Fibroblast of skin of right quadriceps (primary cell): ENCODE results near the gene CD320.
"Not testable (repeated sequence)": the region's sequence is repeated elsewhere in the genome, so short reads cannot be mapped to it uniquely, and the experiment has no call there.

Experiments used
- DNase-seq: peaks from one replicate; pipeline ENCODE4 v3.0.0-alpha.2; 2013

Gene CD320

DNA sequence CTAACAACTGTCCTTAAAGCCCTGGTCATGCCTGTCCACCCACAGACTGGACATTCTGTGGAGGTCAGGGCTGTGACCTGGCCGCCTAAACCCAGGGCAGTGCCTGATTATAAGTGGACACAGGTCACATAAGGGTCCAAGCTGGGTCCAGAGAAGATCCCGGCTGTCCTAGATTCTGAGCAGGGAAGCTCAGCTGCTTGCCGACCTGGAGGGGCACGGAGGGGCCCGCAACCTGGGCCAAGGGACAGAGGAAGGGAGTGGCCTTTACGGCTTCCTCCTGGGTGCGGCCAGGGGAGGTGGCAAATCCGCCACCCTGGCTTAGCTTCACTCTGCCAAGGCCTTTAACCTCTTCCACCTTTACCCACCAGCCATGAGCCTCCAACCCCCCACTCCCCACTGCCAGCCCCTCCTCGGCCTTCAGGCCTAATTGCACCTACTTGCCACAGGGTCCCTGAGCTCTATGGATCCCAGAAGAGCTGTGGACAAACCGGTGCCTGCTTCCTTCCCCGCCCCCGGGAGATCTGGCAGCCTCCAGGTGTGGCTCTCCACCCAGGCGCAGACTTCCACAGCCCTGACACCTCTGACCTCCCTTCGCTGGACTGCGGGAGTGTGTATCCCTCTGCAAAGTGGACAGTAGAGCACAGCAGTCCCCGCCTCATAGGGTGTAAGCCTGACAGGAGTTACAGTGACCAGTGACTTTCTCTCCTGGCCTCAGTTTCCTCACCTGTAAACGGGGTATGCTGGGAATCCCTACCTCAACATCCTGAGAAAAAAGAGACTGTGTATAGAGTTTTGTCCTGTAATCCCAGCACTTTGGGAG lies 1.7 kb downstream of the CD320 start:
- no peak for DNase-seq

DNA sequence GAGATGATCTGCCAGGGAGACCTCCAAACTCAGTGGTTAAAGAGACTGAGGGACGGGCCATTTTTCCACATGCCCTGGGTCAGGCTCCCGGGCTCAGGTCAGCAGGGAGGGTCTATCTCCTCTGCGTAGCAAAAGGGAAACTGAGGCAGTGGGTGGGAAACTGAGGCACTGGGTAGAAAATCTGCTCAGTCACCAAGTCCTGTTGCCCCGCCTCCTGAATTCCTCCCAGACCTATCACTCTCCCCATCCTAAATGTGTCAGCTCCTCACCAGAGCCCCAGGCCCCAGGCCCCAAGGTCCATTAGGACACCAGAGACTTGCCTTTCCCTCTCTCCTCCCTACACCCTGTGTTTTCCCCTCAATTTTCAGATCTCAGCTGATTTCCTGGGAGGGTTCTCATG lies 2.4 kb downstream of the CD320 start:
- DNase-seq = no peak

DNA sequence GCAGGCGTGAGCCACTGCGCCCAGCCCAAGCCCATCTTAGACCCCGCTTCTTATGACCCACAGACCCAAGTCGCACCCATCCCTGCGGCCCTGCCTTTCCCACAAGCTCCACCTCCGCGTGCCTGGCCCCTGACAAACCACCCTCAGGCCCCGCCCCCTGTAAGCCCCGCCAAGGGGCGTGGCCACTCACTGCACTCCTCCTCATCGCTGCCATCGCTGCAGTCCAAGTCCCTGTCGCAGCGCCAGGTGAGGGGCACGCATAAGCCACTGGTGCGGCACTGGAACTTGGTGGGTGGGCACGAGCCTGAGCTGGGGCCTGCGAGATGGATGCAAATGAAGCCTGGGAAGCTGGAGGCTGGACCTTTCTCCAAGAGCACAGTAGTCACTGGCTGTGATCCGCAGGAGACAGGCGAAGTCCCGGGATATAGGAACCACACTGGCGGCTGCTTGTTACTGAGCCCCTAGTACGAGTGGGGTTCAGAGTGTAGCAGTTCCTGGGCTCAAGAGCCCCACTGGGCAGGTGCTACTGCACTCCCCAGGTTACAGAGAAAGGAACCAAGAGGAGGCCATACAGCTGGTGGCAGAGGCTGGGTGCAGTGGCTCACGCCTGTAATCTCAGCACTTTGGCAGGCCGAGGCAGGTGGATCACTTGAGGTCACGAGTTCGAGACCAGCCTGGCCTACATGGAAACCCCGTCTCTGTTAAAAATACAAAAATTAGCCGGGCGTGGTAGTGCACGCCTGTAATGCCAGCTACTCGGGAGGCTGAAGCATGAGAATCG lies 3.1 kb downstream of the CD320 start:
- no peak for DNase-seq

DNA sequence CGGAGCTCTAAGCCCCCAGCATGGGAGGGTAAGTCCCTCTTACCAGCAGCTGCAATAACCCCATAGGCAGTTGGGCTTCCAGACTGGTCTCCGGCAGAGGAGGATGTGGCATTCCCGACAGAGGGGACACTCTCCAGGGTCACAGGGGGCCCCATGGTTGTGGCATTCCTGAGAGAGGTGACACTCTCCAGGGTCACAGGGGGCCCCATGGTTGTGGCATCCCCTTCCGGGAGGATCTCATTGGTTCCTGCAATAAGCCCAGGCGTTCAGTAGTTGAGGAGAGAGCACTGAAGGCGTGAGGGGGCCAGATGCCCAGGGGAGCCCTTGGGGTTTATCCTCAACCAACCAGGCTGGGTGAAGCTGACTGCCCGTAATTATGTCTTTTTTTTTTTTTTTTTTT lies 5.4 kb downstream of the CD320 start:
- no peak for DNase-seq

DNA sequence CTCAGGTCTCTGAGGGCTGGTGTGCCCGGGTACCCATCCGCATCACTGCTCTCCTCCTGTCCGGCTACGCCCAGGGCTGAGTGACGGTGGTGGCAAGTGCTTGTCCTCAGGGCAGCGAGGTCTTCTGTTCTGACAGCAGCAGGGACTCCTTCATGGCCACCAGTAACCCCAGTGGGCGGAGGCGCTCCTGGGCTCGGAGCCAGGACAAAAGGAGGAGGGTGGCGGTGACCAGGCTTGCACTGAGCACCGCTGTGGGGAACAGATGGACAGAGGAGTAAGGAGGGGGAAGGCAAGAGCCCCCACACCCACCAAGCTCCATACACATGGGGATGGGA lies 5.8 kb downstream of the CD320 start:
- no peak for DNase-seq

DNA sequence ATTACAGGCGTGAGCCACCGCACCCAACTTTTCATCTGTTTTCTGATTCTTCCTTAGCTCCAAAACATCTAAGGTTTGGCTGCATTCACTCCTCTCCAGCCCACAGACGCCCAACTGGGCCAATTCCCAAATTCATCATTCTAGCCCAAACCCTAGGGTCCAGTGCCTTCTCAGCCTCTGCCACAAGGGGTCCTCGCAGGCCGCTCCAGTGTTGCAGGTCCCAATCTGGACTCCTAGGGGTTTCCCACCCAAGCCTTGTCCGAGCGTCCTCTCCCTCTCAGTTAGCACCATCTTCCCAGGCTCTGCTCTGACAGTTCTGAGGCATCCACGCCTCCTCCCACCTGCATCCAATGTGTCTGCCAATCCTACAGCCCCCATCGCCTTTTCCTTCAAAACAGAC lies 16.8 kb downstream of the CD320 start:
- DNase-seq = not testable (repeated sequence)

DNA sequence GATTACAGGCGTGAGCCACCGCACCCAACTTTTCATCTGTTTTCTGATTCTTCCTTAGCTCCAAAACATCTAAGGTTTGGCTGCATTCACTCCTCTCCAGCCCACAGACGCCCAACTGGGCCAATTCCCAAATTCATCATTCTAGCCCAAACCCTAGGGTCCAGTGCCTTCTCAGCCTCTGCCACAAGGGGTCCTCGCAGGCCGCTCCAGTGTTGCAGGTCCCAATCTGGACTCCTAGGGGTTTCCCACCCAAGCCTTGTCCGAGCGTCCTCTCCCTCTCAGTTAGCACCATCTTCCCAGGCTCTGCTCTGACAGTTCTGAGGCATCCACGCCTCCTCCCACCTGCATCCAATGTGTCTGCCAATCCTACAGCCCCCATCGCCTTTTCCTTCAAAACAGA lies 31.6 kb downstream of the CD320 start:
- not testable (repeated sequence) for DNase-seq

DNA sequence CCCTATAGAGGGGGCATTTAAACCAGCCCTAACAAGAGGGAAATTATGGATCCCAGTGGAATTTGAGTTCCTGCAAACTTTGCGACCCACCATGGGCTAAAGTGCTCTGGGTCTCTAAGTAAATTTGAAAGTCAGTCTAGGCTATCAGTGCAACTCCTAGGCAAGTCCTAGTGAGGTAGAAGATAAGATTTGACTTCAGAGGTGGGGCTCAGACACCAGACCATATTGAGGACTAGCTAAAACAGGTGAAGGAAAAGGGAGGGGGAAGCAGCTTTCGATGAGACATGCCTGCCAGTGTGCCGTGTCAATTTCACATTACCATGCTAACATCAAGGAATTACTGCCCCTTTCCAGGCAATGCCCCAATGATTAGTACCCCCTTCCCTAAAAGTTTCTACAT lies 38.4 kb downstream of the CD320 start:
- no peak for DNase-seq

DNA sequence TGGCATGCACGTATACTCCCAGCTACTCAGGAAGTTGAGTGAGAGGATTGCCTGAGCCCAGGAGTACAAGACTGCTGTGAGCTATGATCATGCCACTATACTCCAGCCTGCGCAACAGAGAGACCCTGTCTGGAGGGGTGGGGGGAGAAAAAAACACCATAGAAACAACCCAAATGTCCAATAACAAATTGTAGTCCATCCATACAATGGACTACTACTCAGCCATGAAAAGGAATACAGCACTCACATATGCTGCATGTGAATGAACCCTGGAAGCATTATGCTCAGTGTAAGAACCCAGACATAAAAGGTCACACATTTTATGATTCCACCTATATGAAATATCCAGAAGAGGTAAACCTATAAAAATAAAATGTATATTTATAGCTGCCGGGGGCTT lies 42.3 kb downstream of the CD320 start:
- no peak for DNase-seq

DNA sequence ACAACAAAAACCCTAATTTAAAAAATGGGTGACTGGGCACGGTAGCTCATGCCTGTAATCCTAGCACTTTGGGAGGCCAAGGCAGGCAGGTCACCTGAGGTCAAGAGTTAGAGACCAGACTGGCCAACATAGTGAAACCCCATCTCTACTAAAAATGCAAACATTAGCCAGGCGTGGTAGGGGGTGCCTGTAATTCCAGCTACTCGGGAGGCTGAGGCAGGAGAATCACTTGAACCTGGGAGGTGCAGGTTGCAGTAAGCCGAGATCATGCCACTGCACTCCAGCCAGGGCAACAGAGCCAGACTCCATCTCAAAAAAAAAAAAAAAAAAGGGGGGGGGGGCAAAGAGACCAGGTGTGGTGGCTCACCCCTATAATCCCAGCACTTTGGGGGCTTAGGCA lies 43.9 kb downstream of the CD320 start:
- not testable (repeated sequence) for DNase-seq

DNA sequence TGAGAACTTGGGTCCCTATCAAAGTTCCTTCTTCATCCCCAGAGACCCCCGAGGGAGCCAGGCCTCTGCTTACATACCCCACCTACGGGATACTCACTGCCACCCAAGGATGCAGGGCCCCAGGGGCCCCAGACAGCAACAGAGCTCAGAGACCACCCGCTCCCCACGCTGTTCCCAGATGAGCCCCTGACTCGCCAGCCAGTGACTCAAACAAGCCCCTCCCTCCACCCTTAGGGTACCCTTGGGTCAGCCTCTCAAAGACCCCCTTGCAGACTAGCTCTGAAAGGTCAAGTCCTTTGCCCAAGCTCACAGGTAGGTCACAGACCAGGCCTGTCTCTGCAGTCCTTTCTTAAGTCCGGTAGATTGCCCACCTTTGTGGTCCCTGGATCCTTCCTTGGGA lies 45.7 kb downstream of the CD320 start:
- DNase-seq = no peak

DNA sequence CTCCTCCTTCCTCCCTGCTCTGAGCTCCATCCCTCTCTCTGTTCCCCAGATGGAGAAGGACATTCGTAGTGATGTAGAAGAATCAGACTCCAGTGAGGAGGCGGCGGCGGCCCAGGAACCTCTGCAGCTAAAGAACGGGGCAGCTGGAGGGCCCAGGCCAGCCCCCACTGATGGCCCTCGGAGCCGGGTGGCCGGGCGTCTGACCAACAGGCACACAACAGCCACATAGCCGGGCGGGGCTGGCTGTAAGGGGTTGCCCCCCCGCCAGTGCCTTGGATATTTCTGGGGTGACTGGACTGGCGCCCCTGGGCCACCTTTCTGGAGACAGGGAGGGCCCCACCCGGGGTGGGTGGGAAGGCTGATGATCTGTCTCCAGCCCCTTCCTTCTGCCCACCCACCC lies 46.3 kb downstream of the CD320 start:
- no peak for DNase-seq

DNA sequence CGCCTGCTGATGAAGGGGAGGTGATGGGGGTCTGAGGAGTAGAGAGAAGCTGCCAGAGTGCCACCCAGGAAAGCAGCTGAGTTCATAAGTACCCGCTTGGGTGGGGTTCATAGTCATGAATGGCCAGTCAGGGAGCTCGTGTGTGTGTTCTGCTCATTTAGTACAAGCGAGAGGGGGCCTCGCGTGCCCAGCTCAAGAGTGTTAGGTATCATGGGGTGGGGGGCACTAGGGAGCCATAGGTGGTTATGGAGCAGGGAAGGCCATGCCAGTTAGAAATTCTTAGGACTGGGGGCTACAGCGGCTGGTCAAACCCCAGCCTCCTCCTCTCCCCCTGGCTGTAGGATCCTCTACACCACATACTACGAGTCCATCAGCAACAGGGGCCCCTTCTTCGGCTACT lies 46.8 kb downstream of the CD320 start:
- DNase-seq = no peak

DNA sequence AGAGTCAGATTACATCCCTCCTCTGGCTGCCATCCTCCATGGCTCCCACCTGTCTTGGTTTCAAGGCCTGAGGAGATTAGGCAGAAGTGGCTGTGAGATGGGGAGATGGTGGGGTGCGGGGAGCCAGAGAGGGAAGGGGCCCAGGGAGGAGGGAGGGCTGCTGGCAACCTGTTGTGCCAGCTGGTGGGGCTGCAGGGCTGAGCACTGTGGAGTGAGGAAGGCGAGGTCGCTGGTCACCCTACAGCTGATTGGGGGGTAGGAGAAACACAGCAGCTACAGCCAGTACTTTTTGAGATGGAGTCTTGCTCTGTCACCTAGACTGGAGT lies 48.3 kb downstream of the CD320 start:
- DNase-seq = no peak

DNA sequence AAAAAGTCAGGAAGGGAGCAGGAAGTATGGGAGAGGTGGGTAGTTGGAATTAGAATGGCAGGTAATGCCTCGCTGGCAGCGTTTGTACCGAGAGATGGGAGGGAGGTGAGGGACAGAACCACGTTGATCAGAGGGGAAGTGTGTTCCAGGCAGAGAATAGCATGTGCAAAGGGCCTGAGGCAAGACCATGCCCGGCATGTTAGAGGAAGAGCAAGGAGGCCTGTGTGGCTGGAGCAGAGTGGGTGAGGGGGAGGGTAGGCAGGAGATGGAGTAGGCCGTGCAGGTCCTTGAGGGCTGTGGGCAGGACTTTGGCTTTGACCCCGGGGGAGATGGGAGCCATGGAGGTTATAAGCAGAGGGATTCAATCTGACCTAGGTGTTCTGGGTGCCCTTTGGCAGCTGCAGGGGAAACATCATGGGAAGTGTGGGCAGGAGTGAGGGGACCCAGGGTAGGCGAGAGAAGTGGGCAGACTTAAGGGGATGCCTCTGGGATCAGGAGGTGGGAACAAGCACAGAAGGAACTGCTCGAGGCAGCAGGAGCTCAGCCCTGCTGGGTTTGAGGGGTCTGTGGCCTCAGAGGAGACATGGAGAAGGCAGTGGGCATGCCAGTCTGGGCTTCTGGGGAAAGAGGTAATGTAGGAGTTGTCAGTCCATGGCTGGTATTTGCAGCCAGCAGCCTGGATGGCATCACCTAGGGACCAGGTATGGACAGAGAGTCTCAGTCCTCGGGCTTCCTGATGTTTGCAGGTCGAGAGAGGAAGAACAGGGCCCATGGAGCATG lies 48.8 kb downstream of the CD320 start:
- no peak for DNase-seq

DNA sequence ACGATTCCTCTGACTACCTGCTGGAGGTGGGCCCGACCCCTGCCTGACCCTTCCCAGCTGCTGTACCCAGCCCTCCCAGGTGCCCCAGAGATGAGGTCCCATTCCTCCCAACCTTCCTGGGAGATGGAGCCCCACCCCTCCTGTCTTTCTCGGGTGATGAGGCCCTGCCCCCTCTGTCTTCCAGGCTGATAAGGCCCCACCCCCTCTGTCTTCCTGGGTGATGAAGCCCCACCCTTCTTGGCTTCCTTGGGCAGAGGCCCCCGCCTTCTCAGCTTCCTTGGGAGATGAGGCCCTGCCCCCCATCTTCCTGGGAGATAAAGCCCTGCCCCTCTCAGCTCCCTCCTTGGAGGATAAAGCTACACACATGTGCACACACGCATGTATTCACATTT lies 51.1 kb downstream of the CD320 start:
- no peak for DNase-seq

DNA sequence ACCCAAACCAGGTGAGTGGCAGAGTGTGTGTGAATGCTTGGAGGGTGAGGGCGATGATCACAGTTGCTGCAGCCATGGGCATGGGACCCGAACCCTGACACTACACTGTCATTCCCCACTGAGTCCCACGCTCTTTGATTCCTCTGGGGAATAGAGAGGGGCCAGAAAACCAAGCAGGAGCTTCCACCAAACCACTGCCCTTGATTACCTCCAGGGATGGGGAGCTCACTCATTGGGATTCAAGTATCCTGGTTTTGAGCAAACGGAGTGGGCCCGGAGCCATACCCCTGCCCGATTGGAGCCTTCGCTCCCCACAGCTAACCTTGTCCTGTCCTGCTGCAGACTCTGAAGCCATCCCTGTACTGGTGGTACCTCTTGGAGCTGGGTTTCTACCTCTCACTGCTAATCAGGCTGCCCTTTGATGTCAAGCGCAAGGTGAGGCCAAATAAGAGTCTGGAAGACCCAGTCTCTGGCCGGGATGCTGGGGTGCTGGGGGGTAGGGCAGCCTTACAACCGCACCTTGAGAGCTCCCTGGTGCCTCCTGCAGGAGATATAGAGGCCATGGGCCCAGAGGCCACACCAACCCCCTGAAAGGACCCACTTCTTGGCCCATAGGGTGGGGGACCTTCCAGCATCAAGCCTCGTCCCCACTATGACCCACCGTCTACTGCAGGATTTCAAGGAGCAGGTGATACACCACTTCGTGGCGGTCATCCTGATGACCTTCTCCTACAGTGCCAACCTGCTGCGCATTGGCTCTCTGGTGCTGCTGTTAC lies 51.7 kb downstream of the CD320 start:
- DNase-seq = no peak

DNA sequence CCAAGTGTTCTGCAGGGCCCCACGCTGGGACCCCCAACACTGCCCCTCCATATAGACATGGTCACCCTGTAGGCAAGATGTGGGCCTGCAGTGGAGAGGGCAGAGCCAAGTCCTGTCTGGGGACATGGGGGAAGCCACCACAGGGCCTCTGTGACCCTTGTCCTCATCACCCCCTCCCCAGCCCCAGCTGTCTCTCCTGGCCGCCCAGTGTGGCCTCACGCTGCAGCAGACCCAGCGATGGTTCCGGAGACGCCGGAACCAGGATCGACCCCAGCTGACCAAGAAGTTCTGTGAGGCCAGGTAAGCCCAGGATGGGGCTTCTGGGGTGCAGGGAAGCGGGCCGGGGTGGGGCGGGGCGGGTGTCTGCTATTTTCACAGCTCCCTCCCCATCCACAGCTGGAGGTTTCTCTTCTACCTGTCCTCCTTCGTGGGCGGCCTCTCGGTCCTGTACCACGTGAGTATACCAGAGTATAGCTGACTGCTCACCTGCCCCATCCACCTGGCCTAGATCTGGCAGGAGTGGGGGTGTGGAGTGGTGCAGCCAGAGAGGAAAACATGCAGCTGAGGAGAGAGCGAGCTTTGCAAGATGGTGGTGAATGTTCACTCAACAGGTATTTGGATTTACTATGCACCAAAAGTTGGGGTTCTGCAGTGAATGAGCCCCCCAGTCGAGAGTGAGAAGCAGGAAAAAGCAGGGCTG lies 52.6 kb downstream of the CD320 start:
- no peak for DNase-seq

DNA sequence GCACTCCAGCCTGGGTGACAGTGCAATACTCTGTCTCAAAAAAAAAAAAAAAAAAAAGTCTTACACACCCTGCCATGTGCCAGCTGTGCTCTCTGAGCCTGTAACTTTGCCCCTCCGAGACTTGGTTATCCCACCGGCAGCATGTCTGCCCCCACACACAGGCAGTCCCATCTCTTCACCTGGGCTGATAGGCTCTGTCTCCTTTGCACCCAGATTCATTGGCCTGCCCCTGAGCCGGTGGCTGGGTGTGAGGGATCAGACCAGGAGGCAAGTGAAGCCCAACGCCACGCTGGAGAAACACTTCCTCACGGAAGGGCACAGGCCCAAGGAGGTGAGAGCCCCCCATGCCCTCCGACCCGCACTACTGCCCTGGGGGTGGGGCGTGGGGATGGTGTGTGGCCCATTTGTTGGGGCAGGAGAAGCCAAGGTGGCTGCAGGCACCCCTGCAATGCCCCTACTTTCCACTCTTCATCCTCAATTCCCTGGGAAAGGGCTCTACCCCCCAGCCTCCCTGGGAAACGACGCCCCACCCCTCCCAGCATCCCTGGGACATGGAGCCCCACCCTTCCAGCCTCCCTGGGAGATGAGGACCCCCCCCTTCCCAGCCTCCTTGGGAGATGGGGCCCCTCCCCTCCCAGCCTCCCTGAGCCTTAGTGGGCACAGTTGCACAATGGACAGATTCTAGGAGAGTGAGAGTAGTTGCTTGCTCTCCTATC lies 53.7 kb downstream of the CD320 start:
- no peak for DNase-seq

DNA sequence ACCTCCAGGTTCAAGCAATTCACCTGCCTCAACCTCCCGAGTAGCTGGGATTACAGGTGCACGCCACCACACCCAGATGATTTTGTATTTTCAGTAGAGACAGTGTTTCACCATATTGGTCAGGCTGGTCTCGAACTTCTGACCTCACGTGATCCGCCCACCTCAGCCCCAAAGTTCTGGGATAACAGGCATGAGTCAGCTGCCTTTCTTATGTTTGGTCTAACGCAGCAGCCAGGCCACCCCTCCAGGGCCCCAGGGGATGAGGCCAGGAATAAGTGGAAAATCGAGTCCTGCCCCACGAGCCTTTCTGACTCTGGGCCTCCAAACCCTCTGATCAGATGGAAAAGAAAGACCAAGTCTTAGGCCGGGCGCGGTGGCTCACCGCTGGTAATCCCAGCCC lies 54.5 kb downstream of the CD320 start:
- no peak for DNase-seq

DNA sequence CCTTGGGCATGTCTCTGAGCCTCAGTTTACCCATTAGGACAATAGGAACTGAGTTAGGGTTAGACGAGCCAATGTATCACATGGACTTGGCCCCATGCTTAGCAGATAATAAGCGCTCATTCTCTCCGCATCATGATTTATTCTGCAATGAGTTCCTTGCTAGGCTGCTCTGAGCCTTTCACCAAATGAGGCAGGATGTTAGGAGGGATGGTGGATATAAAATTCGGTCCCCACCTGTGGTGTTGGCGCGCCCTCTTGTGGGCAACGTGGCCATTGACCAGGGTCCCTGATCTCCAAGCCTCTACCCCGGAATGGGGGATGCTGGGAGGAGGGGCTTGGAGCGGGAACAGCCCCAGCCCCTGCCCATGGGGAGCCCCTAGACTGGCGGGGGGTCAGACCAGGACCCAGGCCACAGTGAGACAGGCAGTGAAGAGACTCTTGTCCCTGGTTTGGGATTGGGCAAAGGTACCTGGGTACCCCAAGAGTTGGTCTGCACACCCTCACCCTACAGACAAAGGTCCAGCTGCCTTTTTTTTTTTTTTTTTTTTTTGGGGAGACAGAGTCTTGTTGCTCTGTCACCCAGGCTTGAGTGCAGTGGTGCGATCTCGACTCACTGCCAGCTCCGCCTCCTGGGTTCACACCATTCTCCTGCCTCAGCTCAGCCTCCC lies 55.1 kb downstream of the CD320 start:
- DNase-seq = peak; percentile 62
